LNCaP clone FGC (cell line): ENCODE results near the gene RHEB.

Source experiments
- DNase-seq: peaks from one replicate; pipeline ENCODE4 v3.0.0-alpha.2; 2011; ENCODE audit warnings: low read depth
- H3K4me3 ChIP-seq: 2 replicates; pipeline ENCODE4 v1.5.1; 2011; ENCODE audit warnings: mild to moderate bottlenecking, low read depth, low read length, control low read depth
- CTCF ChIP-seq: IDR thresholded peaks from 2 replicates; pipeline ENCODE4 v1.5.1; 2012; ENCODE audit warnings: mild to moderate bottlenecking; ENCODE audit not compliant: control insufficient read depth, insufficient read depth; ENCODE audit errors: extremely low read depth

The RHEB gene

GRCh38 chr7:151442776-151443496 is 76.8 kb downstream of the RHEB start:
- DNase-seq: no peak
- H3K4me3 ChIP-seq: no peak overlapping the region
- no peak for TF ChIP-seq CTCF

- H3K4me3 ChIP-seq: no peak overlapping the region
- TF ChIP-seq CTCF: no peak
- no peak for DNase-seq
Observed at GRCh38 chr7:151440799-151441445, 78.8 kb downstream of the RHEB start.

DNA sequence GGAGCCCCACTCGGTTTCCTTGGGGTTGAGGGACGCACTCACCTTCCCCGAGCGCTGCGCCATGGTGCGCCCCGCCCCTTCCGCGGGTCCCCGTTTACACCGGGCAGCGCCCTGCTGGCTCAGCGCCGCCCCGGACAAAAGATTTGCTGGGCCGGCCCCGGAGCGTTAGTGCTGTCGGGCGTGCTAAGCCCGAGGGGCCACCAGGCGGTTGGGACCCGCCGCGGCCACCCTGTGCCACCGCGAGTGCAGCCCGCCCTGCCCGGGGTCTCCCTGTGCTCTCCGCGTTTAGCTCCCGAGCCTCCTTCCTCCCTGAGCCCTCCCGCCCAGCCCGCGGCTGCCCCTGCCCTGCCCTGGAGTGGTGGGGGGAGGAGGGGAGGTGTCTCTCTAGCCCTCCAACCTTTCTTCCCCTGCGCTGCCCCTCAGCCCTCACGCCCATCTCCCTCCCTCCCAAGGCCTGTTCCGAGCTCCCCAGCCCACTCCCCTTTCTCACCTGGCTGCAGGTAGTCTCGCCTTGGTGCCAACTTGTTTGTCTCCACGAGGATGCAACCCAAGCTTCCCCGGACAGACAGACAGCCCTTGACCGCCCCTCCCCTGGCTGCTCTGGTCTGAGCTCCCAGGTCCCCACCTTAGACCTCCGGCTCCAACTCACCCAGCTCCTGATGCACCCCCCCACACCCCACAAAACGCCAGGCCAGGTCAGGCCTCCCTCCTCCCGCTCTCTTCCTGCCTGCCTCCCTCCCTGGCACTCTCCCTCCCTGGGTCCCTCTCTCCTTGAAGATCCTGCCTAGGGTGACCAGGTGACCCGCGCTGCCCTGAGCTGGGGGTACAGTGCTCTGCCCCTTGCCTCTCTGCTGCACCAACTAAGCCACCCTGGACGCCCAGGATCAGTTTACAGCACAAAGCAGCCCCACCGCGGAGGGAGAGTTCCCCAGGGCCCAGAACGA is 79.6 kb downstream of the RHEB start, which contains the start of gene CRYGN:
TSS of gene CRYGN (minus strand) at position 287 of the 944 bp plus-strand sequence. CDS start at position 63, 224 bp downstream.
- no peak for DNase-seq
- no peak for TF ChIP-seq CTCF

DNA sequence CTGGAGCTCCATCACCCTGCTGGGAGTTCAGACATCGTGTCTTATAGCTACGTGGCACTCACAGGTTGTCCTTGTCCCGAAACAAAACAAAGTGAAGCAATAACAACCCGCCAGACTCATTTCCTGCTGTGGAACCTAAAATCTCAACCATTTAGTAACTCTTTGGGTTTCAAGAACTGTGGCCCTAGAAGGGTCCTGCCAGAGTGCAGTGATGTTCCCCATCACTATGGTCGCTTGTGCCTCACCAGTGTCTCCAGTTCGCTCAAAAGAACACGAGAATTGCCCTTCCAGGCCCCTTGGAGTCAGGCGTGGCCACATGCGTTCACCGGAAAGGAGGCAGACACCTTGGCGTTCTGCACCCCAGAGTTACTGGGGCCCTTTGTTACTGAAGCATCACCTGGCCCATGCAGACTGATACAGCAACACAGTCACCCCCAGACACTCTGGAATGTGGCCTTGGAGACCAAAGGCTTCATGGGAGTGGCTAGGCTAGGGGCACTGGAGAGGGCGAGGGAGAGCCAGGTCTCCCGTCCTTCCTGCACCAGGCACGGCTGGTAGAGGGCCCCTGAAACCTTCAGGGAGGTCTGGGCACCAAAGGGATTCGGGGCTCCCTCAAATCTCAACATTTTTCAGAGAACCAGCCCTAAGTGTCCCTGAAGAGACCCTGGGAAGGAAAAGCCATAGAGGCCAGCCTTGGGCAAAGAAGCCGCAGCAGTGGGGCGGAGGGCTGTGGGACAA is 80.7 kb downstream of the RHEB start:
- no peak for DNase-seq
- no peak for TF ChIP-seq CTCF
- H3K4me3 ChIP-seq: no peak overlapping the region

More for the DNA sequence above, 79.6 kb downstream of the RHEB start, which contains the start of gene CRYGN:
- no peak within 1 kb of the TSS for H3K4me3 ChIP-seq

GRCh38 chr7:151437866-151438516 is 81.7 kb downstream of the RHEB start:
- DNase-seq: no peak
- no peak overlapping the region for H3K4me3 ChIP-seq
- TF ChIP-seq CTCF: no peak

DNA sequence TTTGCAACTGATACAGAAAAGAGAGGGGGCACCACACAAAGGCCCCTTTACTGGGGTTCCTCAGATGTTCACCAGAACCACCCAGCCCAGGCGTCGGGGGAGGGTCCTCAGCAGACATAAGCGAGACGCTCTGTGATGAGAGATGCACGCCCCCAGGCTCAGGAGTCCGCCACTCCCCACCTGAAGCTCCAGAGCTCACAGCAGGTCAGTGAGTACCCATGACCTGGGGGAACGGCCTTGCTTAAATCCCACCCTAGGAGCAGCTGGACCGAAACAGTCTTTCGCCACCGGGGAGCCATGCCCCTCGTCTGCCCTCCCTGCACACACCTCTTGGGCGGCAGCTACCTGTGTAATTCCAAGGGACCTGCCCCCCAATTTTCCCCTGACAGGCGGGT is 82.5 kb downstream of the RHEB start:
- no peak for DNase-seq
- no peak overlapping the region for H3K4me3 ChIP-seq
- TF ChIP-seq CTCF: no peak
